GM21447 (cell line): ENCODE data around the gene DNAJB8.

ENCODE experiments used
- ATAC-seq: cut with Tn5 transposase; IDR thresholded peaks from one replicate; pipeline ENCODE4 v1.9.1; 2021; ENCODE audit not compliant: unreplicated experiment

DNAJB8 gene

DNA sequence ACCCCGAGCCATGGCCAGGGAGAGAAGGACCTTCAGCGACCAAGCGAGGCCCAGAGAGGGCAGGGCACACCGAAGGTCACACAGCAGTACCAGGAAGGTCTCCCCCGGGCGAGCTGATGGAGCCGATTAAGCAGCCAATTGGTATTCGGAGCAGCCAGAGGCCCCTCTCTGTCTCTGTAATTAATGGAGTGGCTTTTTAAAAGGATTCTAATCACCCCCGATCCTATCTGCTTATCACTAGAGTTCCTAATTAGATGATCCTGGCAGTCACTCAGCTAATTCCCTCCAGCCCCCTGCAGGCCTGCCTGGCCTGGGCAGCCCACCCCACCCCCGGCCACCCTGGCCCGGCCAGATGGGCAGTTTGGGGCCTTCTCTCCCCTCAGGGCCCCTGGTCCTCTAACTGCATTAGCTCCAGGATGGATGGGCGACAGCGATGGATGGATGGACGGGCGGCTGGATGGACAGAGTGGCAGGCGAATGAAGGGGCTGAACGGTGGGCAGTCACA lies 1.6 kb upstream of the DNAJB8 start:
- no peak for ATAC-seq

DNA sequence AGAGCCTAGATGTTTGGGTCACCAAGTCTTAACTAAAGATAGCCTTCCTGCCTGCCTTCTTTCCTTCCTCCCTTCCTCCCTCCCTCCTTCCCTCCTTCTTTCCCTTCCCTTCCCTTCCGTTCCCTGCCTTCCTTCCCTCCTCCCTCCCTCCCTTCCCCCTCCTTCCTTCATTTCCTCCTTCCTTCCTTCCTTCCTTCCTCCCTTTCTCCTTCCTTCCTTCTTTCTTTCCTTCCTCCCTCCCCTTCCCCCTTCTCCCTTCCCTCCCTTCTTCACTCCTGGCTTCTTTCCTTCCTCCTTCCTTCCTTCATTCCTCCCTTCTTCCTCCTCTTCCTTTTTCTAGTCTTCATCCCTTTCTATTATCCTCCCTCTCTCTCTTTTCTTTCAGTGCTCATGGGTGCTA lies 2.0 kb downstream of the DNAJB8 start:
- ATAC-seq: no peak

DNA sequence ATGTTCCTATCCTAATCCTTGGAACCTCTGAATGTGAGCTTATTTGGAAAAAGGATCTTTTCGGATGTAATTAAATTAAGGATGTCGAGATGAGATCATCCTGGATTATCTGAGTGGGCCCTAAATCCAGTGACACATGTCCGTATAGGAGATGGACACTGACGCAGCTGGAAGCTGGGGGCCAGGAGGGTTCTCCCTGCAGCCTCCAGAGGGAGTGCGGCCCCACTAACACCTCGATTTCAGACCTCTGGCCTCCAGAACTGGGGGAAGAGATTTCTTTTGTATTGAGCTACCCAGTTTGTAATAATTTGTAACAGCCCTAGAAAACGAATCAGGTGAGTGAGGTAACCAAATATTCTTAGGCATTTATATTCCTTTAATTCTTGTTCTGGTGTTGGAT lies 2.5 kb downstream of the DNAJB8 start:
- ATAC-seq: no peak

DNA sequence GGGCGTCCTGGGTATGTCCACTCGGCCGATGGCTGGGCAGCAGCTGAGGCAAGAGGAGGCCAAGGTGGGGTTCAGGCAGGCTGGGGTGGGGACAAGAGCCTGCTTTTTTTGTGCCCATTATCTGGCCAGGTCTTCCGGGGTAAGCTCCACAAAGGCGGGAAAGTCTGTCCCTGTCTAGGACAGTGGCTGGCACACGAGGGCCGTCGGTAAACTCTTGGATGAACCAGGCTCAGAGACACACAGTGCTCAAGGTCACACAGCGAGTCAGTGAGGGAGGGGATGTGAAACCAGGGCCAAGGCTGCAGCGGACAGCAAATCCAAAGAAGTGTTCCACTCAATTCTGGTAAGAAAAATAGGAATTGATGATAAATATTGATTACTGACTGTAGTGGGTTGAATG lies 2.9 kb downstream of the DNAJB8 start:
- no peak for ATAC-seq

DNA sequence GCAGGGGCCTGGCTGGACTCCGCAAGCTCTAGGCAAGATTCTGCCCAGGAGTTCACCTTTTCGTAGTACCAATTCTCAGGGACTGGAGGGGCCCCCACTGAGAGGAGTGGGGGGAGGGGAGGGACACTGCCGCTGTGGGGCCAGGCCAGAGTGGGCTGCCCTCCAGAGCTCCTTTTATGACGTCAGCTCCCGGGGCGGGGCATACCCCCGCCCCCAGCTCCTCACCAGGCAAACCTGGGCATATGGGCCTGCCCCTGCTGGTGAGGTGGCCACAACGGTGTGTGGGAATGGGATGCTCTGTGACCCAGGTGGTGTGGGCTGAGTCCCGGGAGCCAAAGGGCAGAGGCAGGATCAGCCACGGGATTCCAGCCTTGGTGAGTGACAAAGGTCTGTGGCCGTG lies 3.3 kb downstream of the DNAJB8 start:
- ATAC-seq: no peak

DNA sequence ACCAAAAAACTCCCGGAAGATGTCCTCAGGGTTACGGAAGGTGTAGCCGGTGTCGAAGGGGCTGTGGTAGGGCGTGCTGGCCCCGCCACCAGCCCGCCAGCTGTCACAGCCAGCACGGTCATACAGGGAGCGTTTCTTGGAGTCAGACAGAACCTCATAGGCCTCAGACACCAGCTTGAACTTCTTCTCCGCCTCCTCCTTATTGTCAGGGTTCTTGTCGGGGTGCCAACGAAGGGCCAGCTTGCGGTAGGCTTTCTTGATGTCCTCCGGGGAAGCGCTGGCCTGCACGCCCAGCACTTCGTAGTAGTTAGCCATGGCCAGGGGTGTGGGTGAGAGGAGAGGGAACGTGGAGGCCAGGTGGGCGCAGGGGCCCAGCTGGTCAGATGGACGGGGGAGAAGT lies 3.8 kb downstream of the DNAJB8 start:
- no peak for ATAC-seq

DNA sequence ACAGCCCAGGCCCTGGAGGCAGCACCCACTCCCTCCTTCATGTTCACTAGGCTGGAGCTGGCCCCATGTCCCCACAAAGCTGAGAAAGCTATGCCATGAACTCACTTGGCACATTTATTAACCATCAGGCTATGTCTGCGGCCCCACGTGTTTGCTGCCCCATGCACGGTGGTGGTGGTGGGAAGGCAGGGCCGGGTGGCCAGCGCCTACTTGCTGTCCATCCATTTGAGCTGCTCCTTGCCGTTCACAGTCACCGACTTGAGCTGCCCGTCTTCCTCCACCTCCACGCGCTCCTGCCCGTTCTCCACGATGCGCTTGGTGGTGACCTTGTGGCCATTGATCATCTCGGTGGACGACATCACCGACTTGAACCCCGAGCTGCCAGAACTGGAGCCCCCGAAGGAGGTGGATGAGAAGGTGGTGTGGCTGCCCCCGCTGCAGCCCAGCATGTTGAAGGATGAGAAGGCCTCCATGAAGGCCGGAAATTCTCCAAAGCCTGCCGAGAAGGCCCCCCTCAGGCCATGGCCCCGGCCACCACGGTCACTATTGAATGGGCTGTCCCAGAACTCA lies 4.3 kb downstream of the DNAJB8 start:
- ATAC-seq: no peak

DNA sequence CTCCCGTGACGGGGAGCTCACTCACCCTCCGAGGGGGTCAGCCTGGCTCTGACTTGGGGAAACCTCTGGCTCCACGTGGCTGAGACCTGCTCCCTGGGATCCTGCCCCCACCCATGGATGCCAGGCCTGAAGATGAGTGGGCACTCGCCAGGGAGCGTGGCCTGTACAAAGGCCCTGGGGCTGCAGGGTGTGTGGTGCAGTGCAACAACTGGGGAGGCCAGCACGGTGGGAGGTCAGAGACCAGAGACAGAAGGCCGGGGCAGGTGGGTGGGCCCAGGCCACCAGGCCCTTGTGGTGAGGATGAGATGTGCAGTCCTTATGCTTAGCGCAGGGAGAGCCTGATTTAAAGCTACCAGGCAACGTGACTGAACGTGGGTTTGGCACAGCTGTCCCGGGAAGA lies 5.0 kb downstream of the DNAJB8 start:
- ATAC-seq: no peak

DNA sequence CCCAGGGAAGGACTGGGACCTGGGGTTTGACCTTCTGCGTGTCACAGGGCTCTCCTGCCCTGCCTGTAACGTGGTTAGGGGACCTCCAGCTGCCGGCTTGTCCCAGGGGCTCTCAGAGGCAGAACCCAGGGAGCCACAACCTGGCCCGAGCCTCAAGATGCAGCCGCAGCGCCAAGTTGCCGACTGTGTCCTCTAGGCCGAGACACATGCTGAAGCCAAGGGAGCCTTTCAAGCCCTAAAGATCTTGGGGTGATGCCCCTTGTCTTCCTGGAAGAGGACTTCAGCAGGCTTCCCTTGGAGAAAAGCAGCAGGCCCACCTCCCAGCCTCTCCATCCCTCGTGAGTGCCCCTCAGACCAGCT lies 7.2 kb downstream of the DNAJB8 start:
- ATAC-seq: no peak

DNA sequence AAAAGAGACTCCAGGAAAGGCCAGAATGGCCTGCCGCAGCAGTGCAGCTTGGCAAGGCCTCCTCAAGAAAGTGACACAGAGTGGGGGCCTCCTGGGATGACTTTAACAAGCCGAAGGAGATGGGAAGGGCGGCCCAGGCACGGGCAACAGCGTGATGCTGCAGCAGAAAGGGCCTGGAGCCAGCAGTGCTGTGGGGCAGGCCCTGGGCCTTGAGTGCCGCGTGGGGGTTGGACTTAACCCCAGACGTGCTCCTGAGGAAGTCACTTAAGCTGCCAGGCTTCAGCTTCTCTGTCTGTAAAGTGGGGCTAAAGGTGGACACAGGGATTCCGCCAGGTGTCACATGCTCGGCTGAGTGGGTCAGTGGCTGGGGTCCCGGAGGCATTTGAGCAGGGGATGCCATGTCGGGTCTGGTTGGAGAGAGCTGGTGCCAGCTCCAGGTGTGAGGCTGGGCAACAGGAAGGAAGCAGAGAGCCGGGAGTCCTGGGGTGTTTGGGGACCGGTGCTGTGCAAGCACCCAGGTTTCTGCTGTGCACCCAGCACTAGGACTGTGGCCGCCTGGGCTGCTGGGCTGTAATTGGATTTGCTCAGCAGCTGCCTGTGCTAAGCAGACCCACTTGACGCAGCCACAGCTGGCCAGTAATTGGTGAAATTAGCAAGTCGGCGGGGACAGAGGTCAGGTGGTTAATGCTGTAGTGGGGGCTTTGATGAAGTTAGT lies 7.8 kb downstream of the DNAJB8 start:
- no peak for ATAC-seq

DNA sequence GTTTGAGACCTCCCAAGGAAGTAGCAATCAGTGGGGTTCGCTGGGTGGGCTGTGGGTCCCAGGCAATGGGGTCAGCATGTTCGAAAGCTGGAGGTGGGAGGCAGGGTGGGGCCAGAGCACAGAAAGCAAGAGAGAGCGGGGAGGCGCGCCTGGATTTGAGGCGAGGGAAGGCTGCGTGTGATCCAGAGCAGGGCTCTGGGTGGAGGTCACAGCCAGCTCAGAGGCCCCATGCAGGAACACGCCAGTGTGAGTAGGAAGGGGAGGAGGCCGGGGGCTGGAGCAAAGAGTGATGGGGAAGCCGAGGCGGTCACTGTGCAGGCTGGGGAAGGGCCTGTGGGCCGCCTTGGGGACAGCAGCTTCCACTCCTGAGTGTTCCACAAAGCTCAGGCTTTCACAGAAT lies 8.8 kb downstream of the DNAJB8 start:
- ATAC-seq: no peak

DNA sequence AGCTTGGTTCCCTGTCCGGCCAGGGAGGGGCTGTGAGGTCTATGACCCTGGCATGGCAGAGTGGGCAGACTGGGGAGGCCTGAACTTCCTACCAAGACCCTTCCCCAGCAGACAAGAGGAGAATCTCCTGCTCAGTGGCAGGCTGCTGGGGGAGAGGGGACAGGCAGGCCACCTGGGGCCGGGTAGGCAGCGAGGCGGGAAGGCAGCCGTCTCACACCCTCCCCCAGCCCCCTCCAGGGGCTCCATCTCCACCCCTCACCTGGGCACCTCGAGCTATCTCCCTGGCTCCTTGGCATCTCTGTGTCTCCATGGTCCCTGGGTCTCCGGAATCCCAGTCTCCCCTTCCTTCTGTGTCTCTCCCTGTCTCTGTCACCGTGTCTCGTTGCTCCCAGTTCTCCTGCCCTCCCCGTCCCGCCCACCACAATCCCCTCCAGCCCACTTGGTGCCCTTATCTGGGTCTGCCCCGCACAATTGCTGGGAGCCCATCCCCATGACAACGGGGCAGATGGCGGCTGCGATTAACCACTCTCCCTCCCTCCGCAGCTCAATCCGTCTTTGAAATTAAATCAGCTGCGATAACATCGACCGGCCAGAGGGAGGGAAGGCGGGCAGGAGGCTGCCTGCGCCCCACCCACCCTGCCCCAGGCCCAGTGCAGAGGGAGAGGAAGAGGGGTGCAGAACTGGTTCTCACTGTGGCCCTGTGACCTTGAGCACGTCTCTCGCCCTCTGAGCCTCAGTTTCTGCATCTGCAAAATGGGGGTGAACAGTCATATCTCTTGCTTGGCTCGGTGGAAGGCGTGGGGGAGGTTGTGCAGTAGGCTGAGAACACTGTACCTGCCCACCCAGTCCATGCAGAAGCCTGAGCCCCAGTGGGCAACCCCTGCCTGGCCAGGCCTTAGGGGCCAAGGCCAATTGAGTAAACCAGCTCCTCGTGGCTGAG lies 9.6 kb downstream of the DNAJB8 start:
- no peak for ATAC-seq

DNA sequence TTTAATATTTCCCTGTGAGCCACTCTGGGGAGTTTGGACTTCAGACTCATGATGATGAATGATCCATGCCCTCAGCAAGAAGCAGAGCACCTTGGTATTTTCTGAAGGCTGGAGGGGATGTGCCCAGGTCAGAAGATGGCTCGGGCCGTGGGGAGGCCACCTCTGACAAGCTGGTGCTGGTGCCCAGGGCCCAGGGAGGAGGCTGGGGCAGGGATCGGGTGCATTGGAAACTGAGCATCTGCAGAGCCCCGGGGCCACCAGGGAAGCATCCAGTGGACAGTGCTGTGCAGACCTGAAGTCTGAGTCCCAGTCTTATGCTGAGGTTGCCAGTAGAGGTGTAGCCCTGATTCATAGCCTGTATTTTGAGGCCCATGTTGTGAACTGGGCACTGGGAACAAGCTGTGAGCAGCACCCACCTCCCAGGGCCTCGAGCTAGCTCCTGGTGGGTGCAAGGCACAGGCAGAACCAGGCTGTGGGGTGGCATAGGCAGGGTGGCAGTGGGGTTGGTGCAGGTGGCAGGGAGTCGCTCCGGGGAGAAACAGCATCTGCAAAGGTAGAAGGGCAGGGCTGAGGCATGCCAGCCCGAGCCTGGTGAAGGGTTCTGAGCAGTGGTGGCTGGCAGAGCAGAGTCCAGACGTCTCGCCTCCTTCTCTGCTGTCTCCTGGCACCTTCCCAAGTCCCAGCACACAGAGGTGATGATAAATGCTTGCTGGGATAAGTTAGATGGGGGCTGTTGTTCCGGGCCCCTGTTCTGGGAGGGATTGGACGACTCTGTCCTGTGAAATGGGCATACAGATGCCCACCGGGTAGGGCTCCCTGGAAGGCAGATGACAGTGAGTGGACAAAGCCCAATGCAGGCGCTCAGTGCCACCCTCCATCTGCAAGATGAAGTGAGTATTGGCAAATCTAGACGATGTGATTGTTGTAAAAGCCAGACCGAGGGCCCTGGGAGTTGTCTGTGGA lies 10.6 kb downstream of the DNAJB8 start:
- ATAC-seq: no peak

DNA sequence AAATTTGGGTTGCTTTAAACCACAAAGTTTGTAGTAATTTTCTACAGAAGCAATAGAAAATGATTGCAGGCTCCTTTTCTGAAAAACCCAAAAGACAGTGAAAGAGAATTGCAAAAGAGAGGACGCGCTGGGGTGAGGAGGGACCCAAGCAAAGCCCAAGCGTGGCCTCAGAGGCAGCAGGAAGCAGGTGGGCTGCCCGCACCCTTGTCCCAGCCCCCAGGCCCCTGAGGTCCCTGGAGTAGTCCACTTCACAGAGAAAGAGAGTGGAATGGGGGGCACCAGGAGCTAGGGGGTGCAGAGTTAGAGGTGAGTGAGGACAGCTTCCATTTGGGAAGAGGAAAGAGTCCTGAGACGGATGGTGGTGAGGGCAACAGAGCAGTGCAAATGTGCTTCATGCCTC lies 11.6 kb downstream of the DNAJB8 start:
- ATAC-seq: no peak

DNA sequence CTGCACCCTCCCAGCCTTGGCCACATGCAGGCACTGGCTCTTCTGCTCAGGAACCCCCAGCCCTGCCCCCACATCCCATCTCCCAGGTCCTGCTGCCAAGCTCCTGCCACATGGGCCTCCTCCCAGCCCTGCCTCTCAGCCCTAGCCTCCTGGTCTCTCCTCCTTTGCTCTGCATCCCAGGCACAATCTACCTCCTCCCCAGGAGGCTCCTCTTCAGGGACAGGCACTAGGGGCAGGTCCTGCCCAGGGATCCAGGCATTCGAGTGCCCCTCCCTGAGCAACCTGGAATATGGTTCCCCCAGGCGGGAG lies 12.4 kb downstream of the DNAJB8 start:
- no peak for ATAC-seq

DNA sequence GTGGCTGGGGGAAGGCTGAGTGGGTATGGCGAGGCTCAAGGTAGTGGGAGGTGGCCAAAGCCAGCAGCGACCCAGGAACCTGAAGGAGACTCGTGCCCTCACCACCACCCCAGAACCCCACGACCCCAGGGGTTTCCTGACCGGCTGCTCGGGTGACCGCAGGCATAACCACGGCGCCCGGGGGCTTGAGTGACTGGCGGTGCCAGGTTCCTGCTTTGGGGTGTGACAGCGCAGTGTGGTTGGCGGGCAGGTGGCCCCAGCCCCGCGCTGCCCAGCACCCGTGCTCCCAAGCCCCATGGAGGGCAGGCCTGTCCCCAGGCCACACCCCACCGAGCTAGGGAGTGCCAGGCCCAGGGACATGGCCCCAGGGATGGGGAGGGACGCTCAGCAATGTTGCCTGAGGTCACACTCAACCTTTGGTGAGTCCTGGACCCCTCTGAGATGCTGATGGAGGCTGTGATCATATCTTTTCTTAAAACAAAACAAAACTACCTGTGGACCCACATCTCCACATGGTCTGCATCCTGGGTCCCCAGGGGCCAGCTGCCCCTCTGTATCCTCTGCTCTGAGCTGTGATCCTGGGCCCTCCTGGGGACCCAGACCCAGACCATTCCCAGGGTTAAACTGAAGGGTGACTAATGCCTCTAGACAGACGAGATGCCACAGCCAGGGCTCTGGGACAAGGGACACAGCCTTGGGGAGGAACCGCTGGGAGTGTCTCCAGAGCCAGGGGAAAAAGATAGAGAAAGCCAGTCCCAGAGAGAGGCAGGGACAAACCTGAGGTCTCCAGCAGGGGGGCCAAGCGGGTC lies 13.0 kb downstream of the DNAJB8 start:
- no peak for ATAC-seq

DNA sequence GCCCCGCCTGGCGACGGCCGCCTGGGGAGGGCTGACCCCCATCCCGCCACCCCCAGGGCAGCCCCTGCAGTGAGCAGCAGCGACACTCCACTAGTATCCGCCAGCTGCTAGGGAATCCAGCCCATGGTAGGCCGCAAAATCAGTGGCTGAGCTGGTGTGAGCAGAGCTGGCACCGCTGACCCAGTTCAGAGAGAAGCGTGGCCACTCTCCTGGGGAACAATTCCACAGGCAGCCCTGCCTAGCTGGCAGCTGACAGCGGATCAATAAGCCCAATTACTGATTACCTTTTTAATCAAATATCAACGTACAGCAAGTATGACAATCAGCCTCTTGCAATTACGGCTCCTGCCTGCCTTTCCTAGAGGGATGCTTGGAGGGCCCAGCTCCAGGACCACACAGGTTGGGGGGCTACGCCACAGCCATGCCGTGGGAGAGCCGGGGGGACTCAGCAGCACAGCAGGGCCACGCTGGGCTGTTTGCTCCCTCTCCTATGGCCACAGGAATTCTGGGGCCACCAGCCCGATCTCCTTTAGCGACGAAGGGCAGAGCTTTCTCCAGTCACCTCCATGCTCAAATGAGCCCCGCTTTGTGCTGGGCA lies 13.9 kb downstream of the DNAJB8 start:
- no peak for ATAC-seq

DNA sequence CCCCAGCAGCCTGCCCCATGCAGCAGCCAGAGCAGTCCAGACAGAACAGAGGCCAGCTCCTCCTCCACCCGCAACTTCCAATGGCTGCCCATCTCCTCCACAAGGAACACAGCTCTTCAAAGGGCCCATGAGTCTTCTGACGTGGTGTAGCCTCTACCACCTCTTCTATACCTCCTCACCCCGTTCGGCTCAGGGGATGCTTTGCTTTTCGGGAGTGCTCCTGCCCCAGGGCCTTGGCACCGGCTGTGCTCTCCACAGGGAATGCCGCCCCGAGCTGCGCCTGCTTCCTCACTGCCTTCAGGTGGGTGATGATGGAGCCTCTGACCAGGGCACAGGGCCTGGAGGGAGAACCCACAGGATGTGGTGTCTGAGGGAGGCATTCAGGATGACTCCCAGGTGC lies 14.6 kb downstream of the DNAJB8 start:
- no peak for ATAC-seq

DNA sequence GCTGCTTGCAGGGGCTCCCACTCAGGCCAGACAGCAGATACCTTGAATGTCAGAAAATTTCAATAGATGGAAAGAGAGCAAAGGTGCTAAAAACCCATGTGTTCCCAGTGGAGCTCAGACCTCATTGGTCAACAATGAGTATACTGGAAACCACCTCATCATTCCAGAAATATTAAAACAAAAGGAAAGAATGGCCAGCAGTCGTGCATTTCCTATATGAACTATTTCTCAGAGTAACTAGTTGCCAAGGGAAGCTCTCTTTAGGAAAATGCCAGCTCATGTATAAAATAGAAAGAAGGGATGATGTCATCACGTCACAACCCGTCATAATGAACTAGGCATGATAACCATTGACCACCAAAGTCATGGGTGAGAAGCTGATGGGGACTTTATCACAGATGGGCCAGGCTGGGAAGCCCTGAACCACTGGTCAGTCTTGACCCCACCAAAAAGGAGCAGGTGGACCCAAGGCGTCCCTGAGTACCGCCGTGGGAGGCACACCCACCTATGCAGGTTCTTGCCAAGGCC lies 17.5 kb downstream of the DNAJB8 start:
- no peak for ATAC-seq

DNA sequence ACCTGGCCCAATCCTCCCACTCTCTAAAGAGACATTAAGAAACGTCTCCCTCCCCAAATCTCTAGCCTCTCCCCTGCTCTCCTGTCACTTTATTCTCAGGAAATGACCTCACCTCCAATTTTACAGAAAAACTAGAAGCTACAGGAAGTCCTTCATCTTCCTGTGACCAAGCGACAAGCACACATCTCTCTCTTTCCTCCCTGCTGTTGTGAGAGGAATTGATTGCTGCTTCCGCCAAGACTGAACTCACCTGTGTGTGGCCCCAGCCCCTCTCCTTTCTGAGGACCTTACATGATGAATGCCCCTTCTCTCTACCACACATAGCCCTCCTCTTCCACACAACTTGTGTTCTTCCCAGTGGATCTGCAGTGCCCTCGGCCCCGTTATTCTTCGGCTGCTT lies 18.2 kb downstream of the DNAJB8 start:
- ATAC-seq: no peak
